ENCODE measurements around the gene CLEC7A.

The CLEC7A gene

GRCh38 chr12:10132850-10133370, 2.9 kb upstream of the CLEC7A start:
- Histone ChIP-seq H2AFZ (ENCODE audit: low read depth, low read length, severe bottlenecking) (no peak overlapping the region), H3K9ac (ENCODE audit: low read length) (no peak overlapping the region), H3K27me3 (ENCODE audit: low read length) (no peaks in the 10 kb centered on the region), H3K9me2 (replicated peaks; ENCODE audit: insufficient read depth, low read length) (no peaks in the 10 kb centered on the region), H3K9me3 (ENCODE audit: insufficient read depth, low read length) (no peaks in the 10 kb centered on the region), H3K79me2 (ENCODE audit: insufficient read depth, low read length) (no peaks in the 10 kb centered on the region), H3K36me3 (ENCODE audit: low read length) (no peaks in the 10 kb centered on the region), H3K4me2 (ENCODE audit: low read depth, low read length, poor library complexity, severe bottlenecking) (no peak overlapping the region), H4K20me1 (ENCODE audit: low read depth, low read length) (no peaks in the 10 kb centered on the region), H3K27ac (ENCODE audit: low read depth, low read length) (no peak overlapping the region), H3K4me3 (ENCODE audit: insufficient read depth, low read length, poor library complexity, severe bottlenecking) (no peak overlapping the region), H3F3A (ENCODE audit: insufficient read depth) (no peaks in the 10 kb centered on the region)
- no peak for TF ChIP-seq CTCF (IDR thresholded peaks at IDR 0.05; ENCODE audit: insufficient read depth, low read length, poor library complexity, severe bottlenecking)
- TF ChIP-seq EZH2phosphoT487 (conservative IDR thresholded peaks at IDR 0.05; ENCODE audit: low read length): no peak

GRCh38 chr12:10131111-10131690, 1.2 kb upstream of the CLEC7A start:
- Histone ChIP-seq H3K4me2 (ENCODE audit: low read depth, low read length, poor library complexity, severe bottlenecking) (no peak overlapping the region), H3K27ac (ENCODE audit: low read depth, low read length) (no peak overlapping the region), H2AFZ (ENCODE audit: low read depth, low read length, severe bottlenecking) (no peak overlapping the region), H4K20me1 (ENCODE audit: low read depth, low read length) (no peaks in the 10 kb centered on the region), H3K9me2 (replicated peaks; ENCODE audit: insufficient read depth, low read length) (no peaks in the 10 kb centered on the region), H3K9me3 (ENCODE audit: insufficient read depth, low read length) (no peaks in the 10 kb centered on the region), H3K27me3 (ENCODE audit: low read length) (no peaks in the 10 kb centered on the region), H3K9ac (ENCODE audit: low read length) (no peak overlapping the region), H3F3A (ENCODE audit: insufficient read depth) (no peaks in the 10 kb centered on the region), H3K36me3 (ENCODE audit: low read length) (no peaks in the 10 kb centered on the region), H3K4me3 (ENCODE audit: insufficient read depth, low read length, poor library complexity, severe bottlenecking) (no peak overlapping the region), H3K79me2 (ENCODE audit: insufficient read depth, low read length) (no peaks in the 10 kb centered on the region)
- TF ChIP-seq EZH2phosphoT487 (conservative IDR thresholded peaks at IDR 0.05; ENCODE audit: low read length): no peak
- TF ChIP-seq CTCF (IDR thresholded peaks at IDR 0.05; ENCODE audit: insufficient read depth, low read length, poor library complexity, severe bottlenecking): no peak

GRCh38 chr12:10128687-10129086, 1.3 kb downstream of the CLEC7A start:
- Histone ChIP-seq H3K27me3 (ENCODE audit: low read length) (no peaks in the 10 kb centered on the region), H3K4me2 (ENCODE audit: low read depth, low read length, poor library complexity, severe bottlenecking) (no peak overlapping the region), H3K27ac (ENCODE audit: low read depth, low read length) (no peak overlapping the region), H4K20me1 (ENCODE audit: low read depth, low read length) (no peaks in the 10 kb centered on the region), H3K79me2 (ENCODE audit: insufficient read depth, low read length) (no peaks in the 10 kb centered on the region), H3K4me3 (ENCODE audit: insufficient read depth, low read length, poor library complexity, severe bottlenecking) (no peak overlapping the region), H3F3A (ENCODE audit: insufficient read depth) (no peaks in the 10 kb centered on the region), H3K9me3 (ENCODE audit: insufficient read depth, low read length) (no peaks in the 10 kb centered on the region), H2AFZ (ENCODE audit: low read depth, low read length, severe bottlenecking) (no peak overlapping the region), H3K36me3 (ENCODE audit: low read length) (no peaks in the 10 kb centered on the region), H3K9ac (ENCODE audit: low read length) (no peak overlapping the region), H3K9me2 (replicated peaks; ENCODE audit: insufficient read depth, low read length) (no peaks in the 10 kb centered on the region)
- TF ChIP-seq CTCF (IDR thresholded peaks at IDR 0.05; ENCODE audit: insufficient read depth, low read length, poor library complexity, severe bottlenecking): no peak
- TF ChIP-seq EZH2phosphoT487 (conservative IDR thresholded peaks at IDR 0.05; ENCODE audit: low read length): no peak

All from SU-DHL-6 (cell line).